CD4-positive, alpha-beta T cell treated with Interleukin-4 for 4 hours (primary cell): ENCODE measurements around the gene VCL.
"Not testable (repeated sequence)": the region's sequence is repeated elsewhere in the genome, so short reads cannot be mapped to it uniquely, and the experiment has no call there.

Experiments used
- DNase-seq: peaks from one replicate; pipeline ENCODE4 v3.0.0-alpha.2; 2020

Gene VCL

DNA sequence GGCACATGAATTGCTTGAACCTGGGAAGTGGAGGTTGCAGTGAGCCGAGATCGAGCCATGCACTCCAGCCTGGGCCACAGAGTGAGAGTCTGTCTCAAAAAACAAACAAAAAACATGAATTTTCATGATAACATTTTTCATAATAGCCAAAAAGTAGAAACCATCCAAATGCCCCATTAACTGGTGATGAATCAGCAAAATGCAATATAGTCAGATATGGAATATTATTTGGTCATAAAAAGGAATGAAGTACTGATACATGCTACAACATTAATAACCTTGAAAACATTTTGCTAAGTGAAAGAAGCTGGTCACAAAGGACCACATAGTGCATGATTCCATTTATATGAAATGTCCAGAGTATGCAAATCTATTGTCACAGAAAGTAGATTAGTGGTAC is 24.5 kb upstream of the VCL start:
- no peak for DNase-seq

DNA sequence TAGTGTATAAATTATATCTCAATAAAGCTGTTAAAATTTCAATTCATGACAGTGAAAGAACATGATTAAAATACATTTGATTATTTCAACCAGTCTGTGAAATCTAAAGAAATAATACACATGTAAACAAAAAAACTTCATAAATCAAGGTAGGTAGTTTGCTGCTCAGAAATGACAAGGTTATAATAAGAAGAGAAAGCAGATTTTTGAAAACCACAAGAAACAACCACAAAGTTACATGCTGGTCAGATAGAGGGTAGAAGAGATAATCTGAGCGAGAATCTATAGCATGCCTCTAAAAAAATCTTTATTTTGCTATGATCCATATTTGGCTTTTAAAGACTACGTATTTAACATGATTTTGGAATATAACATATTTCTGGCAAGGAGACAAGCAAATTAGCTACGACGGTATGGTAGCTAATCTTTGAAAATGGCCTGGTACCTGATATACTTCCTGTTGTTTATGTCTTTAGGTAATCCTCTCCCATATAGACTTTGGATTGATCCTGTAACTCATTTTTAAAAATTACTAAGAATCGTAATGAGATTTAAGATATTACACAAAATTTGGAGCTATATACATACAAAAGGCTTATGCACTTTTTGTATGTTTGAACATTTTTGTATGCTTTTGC is 23.5 kb upstream of the VCL start:
- peak; percentile 43 for DNase-seq

DNA sequence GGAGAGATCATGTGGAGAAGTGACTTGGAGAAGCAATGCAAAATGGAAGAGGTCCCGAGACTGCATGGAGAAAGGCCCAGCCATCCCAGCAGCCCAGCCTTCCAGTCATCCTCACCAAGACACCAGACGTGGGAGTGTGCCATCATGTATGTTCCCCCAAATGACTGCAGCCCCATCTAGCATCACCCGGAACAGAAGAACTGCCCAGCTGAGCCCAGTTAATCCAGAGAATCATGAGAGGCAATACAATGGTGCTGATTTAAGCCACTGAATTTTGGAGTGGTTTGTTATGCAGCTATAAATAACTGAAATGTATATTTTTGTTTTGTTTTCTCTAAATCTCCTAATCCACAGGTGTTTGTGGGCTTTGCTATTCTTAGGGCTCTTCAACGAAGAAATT is 22.5 kb upstream of the VCL start:
- no peak for DNase-seq

DNA sequence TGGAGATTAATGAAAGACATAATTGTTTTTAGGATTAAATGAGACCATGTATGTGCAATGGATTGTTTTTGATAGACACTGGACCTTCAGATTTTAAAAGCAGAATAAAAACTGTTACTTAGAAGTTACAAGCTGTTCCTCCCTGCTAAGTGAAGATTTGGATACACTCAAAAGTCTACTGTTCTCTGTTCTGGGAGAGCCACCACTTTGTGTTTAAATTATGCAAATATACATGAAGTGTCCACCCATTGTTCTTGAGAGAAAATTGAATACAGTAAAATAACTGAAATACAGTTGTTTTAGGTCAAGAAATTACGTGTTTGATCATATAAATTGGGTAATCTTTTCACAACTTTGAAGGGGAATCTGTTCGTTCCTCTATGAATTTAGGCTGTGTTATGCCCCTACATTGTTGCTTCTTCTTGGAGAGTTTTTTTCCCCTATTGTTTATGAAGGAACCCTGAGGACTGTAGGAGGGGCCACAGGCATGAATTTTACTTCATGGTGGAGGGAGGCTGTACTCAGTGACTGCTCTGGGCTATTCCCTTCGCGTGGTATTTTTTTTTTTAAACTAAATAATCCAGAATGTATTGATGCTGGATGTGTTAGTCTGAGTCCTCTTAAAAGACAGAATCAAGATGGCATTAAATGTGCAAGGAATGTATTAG is 18.6 kb upstream of the VCL start:
- no peak for DNase-seq

DNA sequence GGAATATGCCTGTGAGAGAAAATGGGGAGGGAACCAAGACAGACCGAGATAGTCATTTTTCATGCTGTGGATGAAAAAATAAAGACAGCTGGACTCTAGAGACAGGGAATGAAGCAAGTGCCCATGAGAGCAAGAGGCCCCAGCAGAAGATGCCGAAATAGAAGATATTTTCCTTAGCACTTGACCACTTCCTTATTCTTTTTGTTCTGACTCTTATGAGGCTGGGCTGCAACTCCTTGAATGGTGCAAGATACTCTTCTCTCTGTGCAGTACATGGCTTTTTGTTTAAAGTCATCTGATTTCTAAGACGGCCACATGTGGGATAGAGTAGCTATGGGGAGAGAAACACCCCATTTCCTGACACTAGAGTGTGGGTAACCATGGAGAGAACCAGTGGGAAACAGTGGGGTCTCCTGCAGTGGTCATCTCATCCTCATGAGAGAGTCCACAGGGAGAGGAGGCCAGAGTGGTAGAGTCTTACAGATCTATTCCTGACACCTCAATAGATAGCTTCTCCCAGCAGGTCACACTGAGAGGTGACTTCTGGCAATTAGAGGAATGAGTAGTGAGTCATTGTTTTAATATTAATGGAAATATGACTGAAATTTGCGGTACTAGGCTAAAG is 18.0 kb upstream of the VCL start:
- no peak for DNase-seq

DNA sequence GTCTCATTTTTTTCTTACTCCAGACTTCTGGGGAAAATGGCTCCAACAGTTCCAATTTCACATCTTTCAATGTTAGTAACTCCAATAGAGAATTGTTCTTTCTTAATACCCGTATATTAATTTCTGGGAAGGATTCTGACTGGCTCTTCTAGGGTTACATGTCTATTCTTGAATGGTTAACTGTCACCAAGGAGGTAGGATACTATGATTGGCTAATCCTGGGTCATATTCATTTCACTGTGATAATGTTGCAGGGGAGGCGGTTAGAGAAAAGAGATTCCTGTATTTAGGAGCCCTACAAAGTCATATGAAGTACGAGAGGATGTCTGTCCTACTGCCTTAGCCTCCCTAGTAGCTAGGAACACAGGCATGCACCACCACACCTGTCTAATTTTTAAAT is 16.1 kb upstream of the VCL start:
- DNase-seq, result no peak

DNA sequence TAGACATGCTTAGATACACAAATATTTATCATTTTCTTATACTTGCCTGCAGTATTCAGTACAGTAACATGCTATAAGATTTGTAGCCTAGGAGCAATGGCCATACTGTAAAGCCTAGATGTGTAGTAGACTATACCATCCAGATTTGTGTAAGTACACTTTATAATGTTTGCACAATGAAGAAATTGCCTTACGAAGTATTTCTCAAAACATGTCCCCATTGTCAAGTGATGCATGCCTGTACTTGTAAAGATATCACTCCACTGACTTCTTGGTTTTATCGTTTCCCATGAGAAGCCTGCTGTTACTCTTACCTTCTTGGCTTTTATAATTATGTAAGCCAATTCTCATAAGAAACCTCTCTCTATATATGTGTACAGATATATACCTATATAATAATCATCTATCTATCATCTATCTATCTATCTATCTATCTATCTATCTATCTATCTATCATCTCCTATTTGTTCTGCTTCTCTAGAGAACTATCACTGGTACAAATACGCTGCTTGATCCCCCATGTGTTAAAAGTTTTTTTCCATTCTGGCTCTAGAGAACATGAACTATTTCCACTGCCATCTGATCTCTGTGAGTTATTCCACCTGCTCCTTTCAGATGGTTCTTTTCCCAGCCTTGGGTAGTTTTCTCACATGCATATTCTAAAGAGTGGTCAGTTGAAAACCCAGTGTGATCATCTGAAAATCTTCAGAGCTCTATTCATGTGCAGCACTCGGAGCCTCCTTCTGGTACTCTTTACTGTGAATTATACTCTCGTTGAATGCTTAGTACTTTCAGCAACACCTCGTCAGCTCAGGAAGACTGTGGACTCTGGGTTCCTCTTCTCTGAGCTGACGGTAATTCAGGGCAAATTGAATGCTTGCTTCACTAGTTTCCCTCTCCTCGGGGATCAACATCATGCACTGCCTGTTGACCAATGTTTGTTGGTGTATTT is 14.5 kb upstream of the VCL start:
- DNase-seq, result no peak

DNA sequence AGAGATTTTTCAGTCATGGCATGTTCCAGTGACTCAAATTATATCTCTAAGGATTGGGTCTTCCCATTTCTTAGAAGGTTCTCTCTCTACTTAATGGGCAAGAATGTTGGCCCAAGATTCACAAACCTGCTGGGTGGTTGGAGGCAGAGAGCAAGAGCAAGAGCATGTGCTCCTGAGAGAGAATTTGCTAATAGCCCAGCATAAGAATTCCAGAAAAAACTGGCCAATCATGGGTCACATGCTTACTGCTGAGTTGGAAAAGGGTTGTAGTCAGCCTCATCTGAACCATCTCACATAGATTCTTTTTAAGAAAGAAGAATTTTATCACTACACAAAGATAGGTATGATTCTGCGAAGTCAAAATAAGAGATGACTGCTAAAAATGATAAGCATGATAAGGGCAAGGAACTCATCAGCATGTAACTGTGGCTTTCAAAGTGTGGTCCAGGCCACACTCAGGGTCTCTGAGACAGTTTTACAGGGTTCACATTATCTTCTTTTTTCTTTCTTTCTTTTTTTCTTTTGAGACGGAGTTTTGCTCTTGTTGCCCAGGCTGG is 8.2 kb upstream of the VCL start:
- DNase-seq, result no peak

DNA sequence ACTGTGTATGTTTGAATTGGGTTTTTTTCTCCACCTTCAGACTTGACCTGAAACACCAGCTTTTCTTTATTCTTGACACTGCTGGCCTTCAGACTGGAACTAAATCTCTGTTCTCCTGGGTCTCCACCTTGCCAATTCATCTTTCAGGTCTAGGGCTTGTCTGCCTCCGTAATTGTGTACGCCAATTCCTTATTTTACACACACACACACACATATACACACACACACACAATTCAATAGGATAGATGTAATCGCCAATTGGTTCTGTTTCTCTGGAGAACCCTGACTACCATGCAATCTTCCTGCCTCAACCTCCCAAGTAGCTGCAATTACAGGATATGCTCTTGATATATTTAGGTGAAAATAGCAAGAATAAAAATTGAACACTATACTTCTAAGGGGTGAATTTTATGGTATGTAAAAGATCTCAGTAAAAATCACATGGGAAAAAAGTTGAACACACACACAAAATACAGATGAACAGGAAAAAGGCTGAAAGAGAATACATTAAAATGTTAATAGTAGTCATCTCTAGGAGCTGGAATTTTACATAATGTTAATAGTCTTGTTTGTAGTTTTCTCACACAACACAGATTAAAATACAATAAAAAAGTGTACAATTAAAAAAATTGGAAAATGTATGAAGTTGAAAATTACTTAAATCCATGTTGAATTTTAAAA is 6.6 kb upstream of the VCL start:
- DNase-seq, result no peak

DNA sequence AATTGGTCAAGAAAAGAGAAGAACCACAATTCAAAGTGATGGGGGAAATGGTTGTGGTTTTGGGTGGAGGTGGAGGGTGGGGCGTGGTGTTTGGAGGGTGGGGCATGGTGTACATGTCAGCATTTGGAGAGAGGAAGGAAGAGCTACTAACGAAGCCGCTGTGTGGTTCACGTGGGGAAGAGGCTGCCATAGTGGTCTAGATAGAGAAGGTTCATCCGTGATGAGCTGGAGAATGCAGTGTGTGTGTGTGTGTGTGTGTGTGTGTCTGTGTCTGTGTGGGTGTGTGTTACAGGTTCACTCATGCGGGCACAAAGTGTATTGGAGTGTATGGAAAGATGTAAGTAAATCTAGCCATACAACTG is 6.1 kb upstream of the VCL start:
- peak; percentile 91 for DNase-seq

DNA sequence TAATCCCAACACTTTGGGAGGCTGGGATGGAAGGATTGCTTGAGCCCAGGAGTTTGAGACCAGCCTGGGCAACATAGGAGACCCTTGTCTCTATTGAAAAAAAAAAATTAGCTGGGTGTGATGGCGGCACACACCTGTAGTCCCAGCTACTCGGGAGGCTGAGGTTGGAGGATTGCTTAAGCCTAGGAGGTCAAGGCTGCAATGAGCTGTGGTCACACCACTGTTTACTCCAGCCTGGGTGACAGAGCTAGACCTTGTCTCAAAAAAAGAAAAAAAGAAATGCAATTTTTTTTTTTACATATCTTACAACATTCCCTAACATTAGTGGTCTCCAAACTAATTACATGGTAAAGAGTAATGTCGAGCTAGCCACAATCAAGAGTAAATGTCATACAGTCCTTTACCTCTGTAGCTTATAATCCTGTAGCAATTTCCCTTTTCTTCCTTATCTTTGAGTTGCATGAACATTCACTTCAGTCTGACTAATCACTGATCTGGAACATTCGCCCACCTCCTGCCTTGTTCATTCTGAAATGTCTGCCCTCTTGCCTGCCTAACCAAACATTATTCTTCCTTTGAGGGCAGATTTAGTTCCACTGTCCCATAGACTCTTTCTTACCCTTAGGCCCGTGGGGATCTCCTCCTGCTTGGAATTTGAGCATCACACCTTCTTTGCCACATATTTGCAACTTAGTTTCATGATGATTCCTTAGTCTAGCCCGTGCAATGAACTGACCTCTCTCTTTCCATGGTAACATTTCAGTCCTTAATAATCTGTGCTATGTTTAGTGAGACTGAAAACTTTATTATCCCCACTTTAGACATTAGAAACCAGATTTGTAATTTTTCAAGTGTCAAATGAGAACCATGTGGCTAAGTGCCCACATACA is 4.8 kb upstream of the VCL start:
- DNase-seq, result no peak

DNA sequence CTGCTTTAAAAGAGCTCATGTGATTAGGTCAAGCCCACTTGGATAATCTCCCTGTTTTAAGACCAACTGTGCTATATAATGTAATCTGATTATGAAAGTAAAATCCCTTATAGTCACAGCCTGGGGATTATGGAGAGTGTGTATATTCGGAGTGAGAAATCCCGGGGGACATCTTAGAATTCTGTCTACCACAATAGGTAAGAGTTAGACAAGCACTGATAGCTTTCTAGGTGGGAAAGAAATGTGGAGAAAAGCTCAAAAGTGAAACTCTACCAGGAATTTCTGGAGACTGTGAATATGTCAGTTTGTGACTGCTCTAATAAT is 2.9 kb upstream of the VCL start:
- DNase-seq, result no peak

DNA sequence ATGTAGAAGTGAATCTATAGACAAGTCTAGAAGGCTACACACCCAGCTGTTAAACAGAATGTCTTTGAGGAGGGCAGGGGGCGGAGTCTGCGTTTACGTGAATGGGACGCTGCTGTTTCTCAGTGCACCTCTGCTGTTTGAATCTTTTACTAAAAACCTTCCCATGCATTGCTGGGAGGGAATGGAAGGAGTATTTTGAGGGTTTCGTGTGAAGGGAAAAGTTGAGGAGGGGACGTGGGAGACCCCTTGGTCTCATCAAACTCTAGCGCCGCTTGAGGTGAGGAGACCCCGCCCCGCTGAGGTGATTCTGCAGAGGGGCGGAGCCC is 492 bp upstream of the VCL start:
- DNase-seq, result peak; percentile 57

DNA sequence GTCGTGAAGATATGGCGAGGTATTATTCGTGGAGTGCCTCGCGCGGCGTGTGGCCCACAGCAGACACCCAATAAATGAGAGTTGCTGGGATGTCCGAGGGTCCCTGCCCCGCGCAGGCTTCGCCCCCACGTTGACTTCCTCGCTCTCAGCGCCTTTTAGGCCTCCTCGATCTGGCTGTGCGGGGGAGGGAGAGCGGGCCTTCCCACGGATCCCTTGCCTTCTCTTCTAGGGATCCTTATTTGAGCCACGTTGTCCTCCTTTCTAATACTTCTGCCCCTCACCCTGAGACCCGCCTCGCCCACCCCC is 660 bp downstream of the VCL start:
- DNase-seq, result no peak

DNA sequence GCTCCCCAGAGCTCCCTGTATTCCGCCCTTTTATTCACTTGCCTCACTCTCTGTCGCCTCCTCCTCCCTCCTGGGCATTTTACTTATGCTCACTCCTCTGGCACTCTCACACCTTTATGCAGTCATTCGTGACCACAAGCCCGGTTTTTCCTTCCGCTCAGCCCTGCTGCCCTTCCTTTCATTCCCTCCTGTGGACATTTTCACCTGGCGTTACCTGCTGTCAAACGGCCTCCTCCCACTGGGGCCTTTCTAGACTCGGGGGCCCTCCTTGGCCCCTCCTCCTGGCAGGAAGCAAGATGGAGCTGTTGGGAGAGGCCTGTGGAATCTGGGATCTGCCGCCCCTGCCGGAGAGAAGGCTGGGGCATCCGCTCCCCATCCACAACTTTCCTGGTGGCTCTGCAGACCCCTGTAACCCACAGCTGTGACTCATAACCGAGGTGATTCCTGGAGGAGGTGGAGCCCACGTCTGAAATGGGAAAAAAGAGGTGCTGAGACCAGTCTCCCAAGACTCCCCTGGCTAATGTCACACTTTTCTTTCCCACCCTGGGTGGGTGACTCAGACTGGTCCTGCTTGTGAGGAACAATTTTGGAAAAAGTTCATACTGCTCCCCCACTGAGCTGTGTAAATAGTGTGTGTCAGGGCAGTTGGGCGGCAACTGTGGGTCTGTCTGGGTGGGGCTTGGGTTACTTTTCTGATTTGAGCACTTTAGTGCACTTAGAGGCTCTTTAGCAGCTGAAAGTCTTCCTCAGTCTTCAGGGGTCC is 1.2 kb downstream of the VCL start:
- peak; percentile 14 for DNase-seq

DNA sequence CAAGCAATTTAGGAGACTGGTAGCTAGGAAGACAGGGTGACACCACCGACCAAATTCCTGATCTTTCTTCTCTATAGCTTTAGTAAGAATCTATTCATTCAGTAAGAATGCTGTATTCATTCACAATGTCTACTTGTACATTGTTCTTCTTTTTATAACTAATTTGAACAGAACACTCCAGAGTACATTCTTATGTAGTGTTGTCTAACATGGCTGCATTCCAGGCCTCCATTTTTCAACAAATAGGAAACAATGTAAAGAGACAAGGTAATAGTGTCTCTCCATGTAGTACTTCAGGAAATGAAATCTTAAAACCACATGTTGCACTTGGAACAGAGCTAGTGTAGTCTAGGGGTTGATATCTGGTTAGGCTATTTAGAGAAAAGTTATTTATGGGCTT is 1.8 kb downstream of the VCL start:
- DNase-seq, result no peak

DNA sequence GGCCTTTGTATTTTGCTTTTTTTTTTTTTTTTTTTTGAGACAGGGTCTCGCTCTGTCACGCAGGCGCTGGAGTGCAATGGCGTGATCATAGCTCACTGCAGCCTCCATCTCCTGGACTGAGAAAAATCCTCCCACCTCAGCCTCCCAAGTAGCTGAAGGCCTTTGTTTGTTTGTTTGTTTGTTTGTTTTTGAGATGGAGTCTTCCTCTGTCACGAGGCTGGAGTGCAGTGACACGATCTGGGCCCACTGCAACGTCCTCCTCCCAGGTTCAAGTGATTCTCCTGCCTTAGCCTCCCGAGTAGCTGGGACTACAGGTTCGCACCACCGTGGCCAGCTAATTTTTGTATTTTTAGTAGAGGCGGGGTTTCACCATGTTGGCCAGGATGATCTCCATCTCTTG is 2.3 kb downstream of the VCL start:
- DNase-seq, result not testable (repeated sequence)

DNA sequence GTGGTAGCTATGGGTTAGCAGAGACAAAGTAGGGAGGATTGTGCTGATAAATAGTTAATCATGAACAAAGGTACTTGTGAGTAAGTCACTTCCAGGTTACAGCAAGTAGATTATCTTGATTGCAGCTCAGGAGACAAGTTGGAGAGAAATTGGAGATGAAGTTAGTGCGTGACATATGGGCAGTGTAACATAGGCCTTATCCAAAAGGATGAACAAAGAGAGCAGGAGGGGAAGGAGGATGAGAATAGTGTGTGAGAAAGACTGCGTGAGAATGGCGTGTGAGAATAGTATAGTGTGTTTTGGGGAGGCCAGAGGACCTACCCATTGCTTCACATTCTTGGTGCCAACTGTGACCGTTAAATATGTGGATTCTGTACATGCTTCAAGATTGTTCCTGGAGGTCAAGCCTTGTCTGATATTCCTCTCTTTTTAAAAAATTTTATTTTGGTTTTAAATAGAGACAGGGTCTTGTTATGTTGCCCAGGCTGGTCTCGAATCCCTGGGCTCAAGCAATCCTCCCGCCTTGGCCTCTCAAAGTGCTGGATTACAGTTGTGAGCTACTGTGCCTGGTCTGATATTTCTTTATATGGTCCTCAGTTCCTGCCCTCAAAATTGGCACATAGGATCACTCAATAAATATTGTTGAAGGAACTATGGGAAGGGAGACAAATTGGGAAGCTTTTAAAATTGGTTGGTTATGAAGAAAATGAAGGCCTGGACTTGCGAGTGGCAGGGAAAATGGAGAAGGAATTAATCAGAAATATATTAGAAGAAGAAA is 3.2 kb downstream of the VCL start:
- no peak for DNase-seq

DNA sequence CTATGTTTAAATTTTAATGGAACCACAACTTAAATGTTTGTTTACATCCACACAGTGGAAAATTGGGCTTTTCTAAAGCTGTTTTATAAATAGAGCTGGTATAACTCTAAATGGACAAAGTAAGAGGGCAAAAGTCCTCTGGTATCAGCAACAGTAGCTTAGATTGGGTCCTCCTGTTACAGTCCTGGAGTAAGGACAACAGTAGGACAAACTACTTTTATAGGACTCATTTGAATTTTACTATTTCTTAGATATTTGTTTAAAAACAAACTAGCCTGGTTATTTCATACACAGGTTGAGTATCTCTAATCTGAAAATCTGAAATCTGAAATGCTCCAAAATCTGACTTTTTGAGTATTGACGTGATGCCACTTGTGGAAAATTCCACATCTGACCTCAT is 8.4 kb downstream of the VCL start:
- DNase-seq, result no peak

DNA sequence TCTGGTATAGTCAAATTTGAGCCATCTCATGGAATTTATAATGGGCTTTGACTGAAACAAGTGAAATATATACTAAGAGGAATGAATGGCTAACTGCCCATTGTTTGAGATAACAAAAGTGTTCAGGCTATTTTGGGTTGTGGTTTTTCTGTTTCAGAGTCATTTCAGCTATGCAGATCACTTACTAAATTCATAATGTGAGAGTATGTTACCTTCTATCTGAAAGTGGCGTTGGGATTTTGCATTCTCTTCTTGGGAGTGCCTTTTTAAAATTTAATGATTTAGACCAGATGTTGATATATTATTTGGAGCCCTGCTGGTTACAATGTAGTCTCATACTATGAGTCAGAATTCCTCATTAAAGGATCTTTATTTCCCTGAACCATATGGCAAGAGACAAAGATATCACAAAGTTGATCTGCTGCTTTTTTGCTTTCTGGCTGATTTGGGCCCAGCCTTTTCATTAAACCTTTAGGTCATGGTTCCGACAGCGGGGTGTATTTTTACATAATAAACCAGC is 10.4 kb downstream of the VCL start:
- no peak for DNase-seq
